Measurements from ENCODE around the gene ARHGAP10. TPM values are rescaled to one million over a fixed set of nuclear protein-coding genes. Genes with fewer than 3 reads are reported as not detected.

The ARHGAP10 gene
- total RNA-seq, 2 donors from 2014 or later, result 36.1 to 43.5 TPM

- Histone ChIP-seq H3K4me1 (peaks cover 0 to 77% of the 10 kb centered on the region in 2 donors), H3K36me3 (peaks cover 11% of the 10 kb centered on the region), H3K27me3 (no peaks in the 10 kb centered on the region), H3K4me3 (no peak overlapping the region), H3K27ac (peak overlapping the region in 1 of 2 donors; percentile 92), H3K9me3 (no peaks in the 10 kb centered on the region)
- no peak for DNase-seq (ENCODE audit: low spot score)
- TF ChIP-seq CTCF (IDR thresholded peaks at IDR 0.05), result no peak
Observed at GRCh38 chr4:147820975-147821374, 89.1 kb downstream of the ARHGAP10 start.

GRCh38 chr4:147821555-147821954, 89.7 kb downstream of the ARHGAP10 start:
- Histone ChIP-seq H3K27me3 (no peaks in the 10 kb centered on the region), H3K4me1 (peaks cover 0 to 77% of the 10 kb centered on the region in 2 donors), H3K27ac (peak overlapping the region; percentile 73 to 92), H3K36me3 (peaks cover 11% of the 10 kb centered on the region), H3K9me3 (no peaks in the 10 kb centered on the region), H3K4me3 (no peak overlapping the region)
- no peak for TF ChIP-seq CTCF (IDR thresholded peaks at IDR 0.05)
- DNase-seq (ENCODE audit: low spot score), result no peak

- Histone ChIP-seq H3K4me1 (peaks cover 0 to 77% of the 10 kb centered on the region in 2 donors), H3K27ac (peak overlapping the region; percentile 73 to 92)
Observed at GRCh38 chr4:147822128-147822527, 90.2 kb downstream of the ARHGAP10 start.

GRCh38 chr4:147823130-147823529, 91.2 kb downstream of the ARHGAP10 start:
- no peaks in the 10 kb centered on the region for H3K27me3 ChIP-seq

More at GRCh38 chr4:147822128-147822527, 90.2 kb downstream of the ARHGAP10 start:
- Histone ChIP-seq H3K9me3 (no peaks in the 10 kb centered on the region), H3K4me3 (no peak overlapping the region), H3K27me3 (no peaks in the 10 kb centered on the region), H3K36me3 (peaks cover 11% of the 10 kb centered on the region)
- DNase-seq (ENCODE audit: low spot score), result peak; percentile 90
- no peak for TF ChIP-seq CTCF (IDR thresholded peaks at IDR 0.05)

GRCh38 chr4:147824316-147824715, 92.4 kb downstream of the ARHGAP10 start:
- H3K4me1 ChIP-seq, result peaks cover 0 to 80% of the 10 kb centered on the region in 2 donors
- H3K4me3 ChIP-seq, result no peak overlapping the region
- no peak for DNase-seq (ENCODE audit: low spot score)
- TF ChIP-seq CTCF (IDR thresholded peaks at IDR 0.05), result no peak
- H3K36me3 ChIP-seq, result peaks cover 11% of the 10 kb centered on the region
- H3K27me3 ChIP-seq, result no peaks in the 10 kb centered on the region
- H3K27ac ChIP-seq, result peak overlapping the region; percentile 87 to 92
- no peaks in the 10 kb centered on the region for H3K9me3 ChIP-seq

More at GRCh38 chr4:147823130-147823529, 91.2 kb downstream of the ARHGAP10 start:
- DNase-seq (ENCODE audit: low spot score), result no peak
- H3K36me3 ChIP-seq, result peaks cover 11% of the 10 kb centered on the region
- peaks cover 0 to 77% of the 10 kb centered on the region in 2 donors for H3K4me1 ChIP-seq
- H3K4me3 ChIP-seq, result no peak overlapping the region
- peak overlapping the region; percentile 73 to 92 for H3K27ac ChIP-seq
- H3K9me3 ChIP-seq, result no peaks in the 10 kb centered on the region
- TF ChIP-seq CTCF (IDR thresholded peaks at IDR 0.05), result no peak

GRCh38 chr4:147824884-147825283, 93.0 kb downstream of the ARHGAP10 start:
- H3K4me1 ChIP-seq, result peaks cover 0 to 85% of the 10 kb centered on the region in 2 donors
- TF ChIP-seq CTCF (IDR thresholded peaks at IDR 0.05), result no peak
- H3K9me3 ChIP-seq, result no peaks in the 10 kb centered on the region
- peak overlapping the region; percentile 87 to 92 for H3K27ac ChIP-seq
- no peaks in the 10 kb centered on the region for H3K27me3 ChIP-seq
- peaks cover 11% of the 10 kb centered on the region for H3K36me3 ChIP-seq
- no peak overlapping the region for H3K4me3 ChIP-seq
- DNase-seq (ENCODE audit: low spot score), result no peak

All from right atrium auricular region (tissue), 2 donors.